AG09309 (cell line): ENCODE measurements around the gene RASGRP3.

Experiments used
- DNase-seq: peaks from one replicate; pipeline ENCODE4 v3.0.0-alpha.2; 2010; ENCODE audit warnings: low read depth
- H3K4me3 ChIP-seq: 2 replicates; pipeline ENCODE4 v1.5.1; 2011; ENCODE audit warnings: mild to moderate bottlenecking, low read depth, low read length, moderate library complexity; ENCODE audit not compliant: control insufficient read depth
- TF ChIP-seq, protein P1 (sequence below): IDR thresholded peaks from 2 replicates; pipeline ENCODE4 v1.5.1; 2011; ENCODE audit warnings: mild to moderate bottlenecking, low read depth, low read length, inconsistent platforms; ENCODE audit not compliant: insufficient read depth, control insufficient read depth; ENCODE audit errors: missing control alignments

Gene RASGRP3

GRCh38 chr2:33443274-33443829 lies 33.1 kb upstream of the RASGRP3 start:
- TF ChIP-seq, protein P1, sequence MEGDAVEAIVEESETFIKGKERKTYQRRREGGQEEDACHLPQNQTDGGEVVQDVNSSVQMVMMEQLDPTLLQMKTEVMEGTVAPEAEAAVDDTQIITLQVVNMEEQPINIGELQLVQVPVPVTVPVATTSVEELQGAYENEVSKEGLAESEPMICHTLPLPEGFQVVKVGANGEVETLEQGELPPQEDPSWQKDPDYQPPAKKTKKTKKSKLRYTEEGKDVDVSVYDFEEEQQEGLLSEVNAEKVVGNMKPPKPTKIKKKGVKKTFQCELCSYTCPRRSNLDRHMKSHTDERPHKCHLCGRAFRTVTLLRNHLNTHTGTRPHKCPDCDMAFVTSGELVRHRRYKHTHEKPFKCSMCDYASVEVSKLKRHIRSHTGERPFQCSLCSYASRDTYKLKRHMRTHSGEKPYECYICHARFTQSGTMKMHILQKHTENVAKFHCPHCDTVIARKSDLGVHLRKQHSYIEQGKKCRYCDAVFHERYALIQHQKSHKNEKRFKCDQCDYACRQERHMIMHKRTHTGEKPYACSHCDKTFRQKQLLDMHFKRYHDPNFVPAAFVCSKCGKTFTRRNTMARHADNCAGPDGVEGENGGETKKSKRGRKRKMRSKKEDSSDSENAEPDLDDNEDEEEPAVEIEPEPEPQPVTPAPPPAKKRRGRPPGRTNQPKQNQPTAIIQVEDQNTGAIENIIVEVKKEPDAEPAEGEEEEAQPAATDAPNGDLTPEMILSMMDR: no peak
- DNase-seq: peak; percentile 43
- no peak overlapping the region for H3K4me3 ChIP-seq

DNA sequence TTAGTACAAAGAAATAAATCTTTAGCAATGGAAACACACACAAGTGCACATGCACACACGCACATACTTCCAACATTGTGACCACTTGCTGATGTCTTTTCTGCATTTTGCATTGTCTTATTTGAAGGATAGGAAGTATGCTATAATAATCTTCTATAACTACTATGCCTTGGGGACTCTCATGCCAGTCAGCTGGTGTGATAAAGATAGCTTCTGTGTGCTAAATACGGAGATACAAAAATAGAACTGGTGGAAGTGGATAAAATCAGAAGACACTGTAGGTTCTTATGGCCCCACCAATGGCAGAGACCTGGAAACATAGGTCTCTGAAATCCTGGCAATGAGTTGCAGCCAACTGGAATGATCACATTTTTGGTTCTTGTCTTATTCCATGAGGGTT lies 31.5 kb upstream of the RASGRP3 start:
- no peak overlapping the region for H3K4me3 ChIP-seq
- TF ChIP-seq, protein P1: no peak
- DNase-seq: no peak

- no peak overlapping the region for H3K4me3 ChIP-seq
- TF ChIP-seq, protein P1: no peak
- DNase-seq: no peak
Observed at GRCh38 chr2:33448220-33448899, 28.1 kb upstream of the RASGRP3 start.

- DNase-seq: no peak
- TF ChIP-seq, protein P1: no peak
- no peak overlapping the region for H3K4me3 ChIP-seq
Observed at GRCh38 chr2:33451214-33451613, 25.2 kb upstream of the RASGRP3 start.

DNA sequence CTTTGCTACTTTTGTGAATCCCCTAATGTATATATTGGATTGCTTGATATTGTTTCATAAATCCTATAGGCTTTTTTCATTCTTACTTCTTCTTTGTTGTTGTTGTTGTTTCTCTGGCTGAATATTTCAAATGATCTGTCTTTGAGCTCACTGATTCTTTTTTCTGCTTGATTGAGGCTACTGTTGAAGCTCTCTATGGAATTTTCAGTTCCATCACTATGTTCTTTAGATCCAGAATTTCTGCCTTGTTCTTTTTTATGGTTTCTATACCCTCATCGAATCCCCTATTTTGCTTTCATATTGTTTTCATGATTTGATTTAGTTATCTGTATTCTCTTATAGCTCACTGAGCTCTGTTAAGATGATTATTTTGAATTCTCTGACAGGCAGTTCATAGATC lies 24.6 kb upstream of the RASGRP3 start:
- TF ChIP-seq, protein P1: no peak
- no peak for DNase-seq
- no peak overlapping the region for H3K4me3 ChIP-seq

DNA sequence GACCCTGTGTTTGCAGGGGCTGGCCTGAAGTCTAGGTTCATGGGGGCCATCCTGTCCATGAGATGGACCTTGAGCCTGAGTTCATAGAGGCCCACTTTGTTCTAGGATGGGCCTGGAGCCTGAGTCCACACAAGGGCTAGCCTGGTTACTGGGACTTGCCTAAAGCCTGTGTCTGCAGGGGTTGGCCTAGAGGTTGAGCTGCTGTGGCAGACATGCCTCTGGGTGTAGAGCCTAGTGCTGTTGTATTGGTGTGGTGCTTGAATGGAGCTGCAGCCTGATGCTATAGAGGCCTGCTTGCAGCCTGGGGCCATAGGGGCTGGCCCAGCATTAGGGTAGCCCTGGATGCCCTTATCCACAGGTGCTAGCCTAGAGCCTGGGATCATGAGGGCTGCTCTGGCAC lies 23.9 kb upstream of the RASGRP3 start:
- TF ChIP-seq, protein P1: no peak

More for the DNA sequence above, 23.9 kb upstream of the RASGRP3 start:
- no peak overlapping the region for H3K4me3 ChIP-seq
- no peak for DNase-seq
